Neural crest cell (in vitro differentiated cells): Measurements from ENCODE around the gene FRMD4A. TPM values are rescaled to one million over a fixed set of nuclear protein-coding genes. Genes with fewer than 3 reads are reported as not detected.

ENCODE experiments used
- DNase-seq: peaks from one replicate; pipeline ENCODE4 v3.0.0; 2021; ENCODE audit warnings: low read depth, mixed read lengths, low spot score
- H3K27ac Mint-ChIP-seq: one replicate; pipeline ENCODE4 v1.8.0; 2021; ENCODE audit warnings: mild to moderate bottlenecking, mixed read lengths; ENCODE audit not compliant: unreplicated experiment
- H3K27me3 Mint-ChIP-seq: 2 replicates; pipeline ENCODE4 v1.8.0; 2021; ENCODE audit warnings: low read depth, mild to moderate bottlenecking, mixed read lengths
- H3K36me3 Mint-ChIP-seq: 2 replicates; pipeline ENCODE4 v1.8.0; 2021; ENCODE audit warnings: low read depth, mild to moderate bottlenecking, mixed read lengths
- H3K4me1 Mint-ChIP-seq: 2 replicates; pipeline ENCODE4 v1.8.0; 2021; ENCODE audit warnings: mixed read lengths
- H3K4me3 Mint-ChIP-seq: one replicate; pipeline ENCODE4 v1.8.0; 2021; ENCODE audit warnings: mild to moderate bottlenecking, mixed read lengths
- H3K9me3 Mint-ChIP-seq: 2 replicates; pipeline ENCODE4 v1.8.0; 2021; ENCODE audit warnings: mixed read lengths
- total RNA-seq: library from RNA; stranded (reverse); gene quantifications from 2 replicates; pipeline ENCODE4 v1.2.1, GENCODE V29; 2021
- TF ChIP-seq, protein P1 (sequence below): fragments of 200-600 bp; sonication (generic); conservative IDR thresholded peaks from 2 replicates; pipeline ENCODE4 v1.5.0; 2021; ENCODE audit warnings: antibody characterized with exemption, mild to moderate bottlenecking

The FRMD4A gene
- total RNA-seq, 1 donor from 2014 or later = 65.3 TPM

DNA sequence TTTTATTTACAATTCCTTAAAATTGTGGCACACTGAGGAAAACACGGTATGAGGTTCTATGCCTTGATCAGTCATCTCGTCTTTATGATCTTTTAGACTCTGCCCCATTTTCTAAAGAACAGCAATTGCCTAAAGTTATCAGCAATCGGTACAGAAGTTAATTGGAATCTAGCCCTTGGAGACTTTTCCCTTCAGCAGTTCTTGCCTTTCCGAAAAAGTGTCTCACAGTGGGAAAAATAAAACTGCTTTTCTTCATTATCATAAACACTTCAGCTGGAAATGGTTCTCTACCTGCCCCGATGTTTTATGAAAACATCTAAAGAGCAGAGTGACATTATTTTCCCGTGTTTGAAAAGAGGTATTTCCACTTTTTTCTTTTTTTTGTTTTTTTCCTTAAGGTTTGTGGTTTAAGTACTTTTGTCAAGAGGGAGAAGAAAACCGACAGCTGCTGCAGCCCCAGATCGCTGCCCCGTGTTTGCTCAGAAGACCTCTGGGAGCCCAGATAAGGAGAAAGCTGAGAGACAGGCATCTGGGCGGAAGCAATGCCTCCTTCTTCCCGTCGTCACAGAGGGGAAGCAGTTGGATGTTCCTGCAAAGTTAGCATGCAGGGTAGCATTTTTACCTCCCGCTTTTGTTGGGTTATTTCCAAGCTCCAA is 149.7 kb downstream of the FRMD4A start:
- Mint-ChIP-seq H3K9me3 (peaks cover 8% of the 10 kb centered on the region), H3K27ac (no peak overlapping the region), H3K36me3 (no peaks in the 10 kb centered on the region), H3K4me1 (peaks cover 18% of the 10 kb centered on the region), H3K27me3 (peaks cover 6% of the 10 kb centered on the region), H3K4me3 (no peak overlapping the region)
- TF ChIP-seq, protein P1, sequence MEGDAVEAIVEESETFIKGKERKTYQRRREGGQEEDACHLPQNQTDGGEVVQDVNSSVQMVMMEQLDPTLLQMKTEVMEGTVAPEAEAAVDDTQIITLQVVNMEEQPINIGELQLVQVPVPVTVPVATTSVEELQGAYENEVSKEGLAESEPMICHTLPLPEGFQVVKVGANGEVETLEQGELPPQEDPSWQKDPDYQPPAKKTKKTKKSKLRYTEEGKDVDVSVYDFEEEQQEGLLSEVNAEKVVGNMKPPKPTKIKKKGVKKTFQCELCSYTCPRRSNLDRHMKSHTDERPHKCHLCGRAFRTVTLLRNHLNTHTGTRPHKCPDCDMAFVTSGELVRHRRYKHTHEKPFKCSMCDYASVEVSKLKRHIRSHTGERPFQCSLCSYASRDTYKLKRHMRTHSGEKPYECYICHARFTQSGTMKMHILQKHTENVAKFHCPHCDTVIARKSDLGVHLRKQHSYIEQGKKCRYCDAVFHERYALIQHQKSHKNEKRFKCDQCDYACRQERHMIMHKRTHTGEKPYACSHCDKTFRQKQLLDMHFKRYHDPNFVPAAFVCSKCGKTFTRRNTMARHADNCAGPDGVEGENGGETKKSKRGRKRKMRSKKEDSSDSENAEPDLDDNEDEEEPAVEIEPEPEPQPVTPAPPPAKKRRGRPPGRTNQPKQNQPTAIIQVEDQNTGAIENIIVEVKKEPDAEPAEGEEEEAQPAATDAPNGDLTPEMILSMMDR = no peak
- no peak for DNase-seq

DNA sequence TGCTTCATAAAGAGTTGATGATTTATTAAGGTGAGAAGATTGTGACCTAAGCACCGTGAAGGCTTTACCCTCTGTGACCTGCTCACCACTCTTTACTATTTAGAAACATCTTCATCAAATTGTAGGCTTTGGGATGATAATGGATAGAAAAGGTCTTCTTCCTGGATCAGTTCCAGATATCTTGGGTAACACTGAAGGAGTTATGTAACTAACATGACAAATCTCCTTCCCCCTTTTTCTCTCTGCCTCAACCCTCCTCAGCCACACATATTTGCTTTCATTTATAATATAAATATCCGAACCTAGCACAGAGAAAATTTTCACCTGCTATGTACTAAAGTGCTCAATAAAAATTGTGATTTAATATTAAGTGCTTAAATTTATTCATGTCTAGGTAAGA is 151.5 kb downstream of the FRMD4A start:
- Mint-ChIP-seq H3K9me3 (no peaks in the 10 kb centered on the region), H3K4me1 (peaks cover 7% of the 10 kb centered on the region), H3K27ac (no peak overlapping the region), H3K36me3 (no peaks in the 10 kb centered on the region), H3K27me3 (peaks cover 2% of the 10 kb centered on the region), H3K4me3 (peak overlapping the region; percentile 22)
- DNase-seq = no peak
- TF ChIP-seq, protein P1 = no peak

DNA sequence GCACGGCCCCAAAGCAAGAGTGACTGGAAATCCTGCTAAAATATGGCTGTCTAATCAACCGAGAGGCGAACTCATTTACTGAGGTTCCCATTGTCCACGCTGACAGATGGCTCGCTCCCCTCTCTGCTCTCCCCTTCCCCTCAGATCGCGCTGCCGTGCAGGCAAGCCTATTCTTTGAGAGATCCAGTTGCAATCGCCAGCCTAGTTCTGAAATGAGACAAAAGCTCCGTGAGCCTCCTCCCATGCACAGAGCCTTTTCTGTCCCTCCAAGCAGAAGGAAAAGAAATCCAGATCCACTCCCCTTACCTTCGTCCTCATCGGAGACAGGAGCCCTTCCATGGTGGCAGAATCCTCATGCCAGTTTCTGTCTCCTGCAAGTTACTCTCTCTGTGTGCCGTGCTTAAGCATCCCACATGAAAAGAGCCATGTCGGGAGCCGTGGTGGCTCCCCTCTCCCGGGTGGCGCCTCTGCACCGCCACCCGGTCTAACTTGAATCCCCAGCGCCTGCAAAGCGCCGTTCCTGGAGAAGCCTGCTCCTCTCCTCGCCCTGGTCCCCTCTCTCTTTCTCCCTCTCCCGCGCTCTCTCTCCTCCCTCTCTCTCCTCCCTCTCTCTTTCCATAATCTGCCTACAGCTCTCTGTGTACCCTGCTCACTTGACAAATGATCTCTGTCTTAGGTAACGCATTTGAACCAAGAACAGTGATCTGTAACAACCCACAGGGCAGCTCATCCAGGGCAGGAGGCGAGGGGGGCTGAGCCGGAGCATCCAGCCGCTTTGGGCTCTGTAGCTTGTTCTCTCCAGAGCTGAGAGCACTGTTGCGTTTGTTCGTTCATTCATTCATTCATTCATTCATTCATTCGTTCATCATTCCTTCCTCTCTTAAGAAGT is 156.8 kb downstream of the FRMD4A start:
- Mint-ChIP-seq H3K9me3 (no peaks in the 10 kb centered on the region), H3K27ac (peak overlapping the region; percentile 79), H3K36me3 (no peaks in the 10 kb centered on the region), H3K27me3 (no peaks in the 10 kb centered on the region), H3K4me3 (peak overlapping the region; percentile 95), H3K4me1 (peaks cover 49% of the 10 kb centered on the region)
- peak; percentile 27 for DNase-seq
- TF ChIP-seq, protein P1 = no peak

DNA sequence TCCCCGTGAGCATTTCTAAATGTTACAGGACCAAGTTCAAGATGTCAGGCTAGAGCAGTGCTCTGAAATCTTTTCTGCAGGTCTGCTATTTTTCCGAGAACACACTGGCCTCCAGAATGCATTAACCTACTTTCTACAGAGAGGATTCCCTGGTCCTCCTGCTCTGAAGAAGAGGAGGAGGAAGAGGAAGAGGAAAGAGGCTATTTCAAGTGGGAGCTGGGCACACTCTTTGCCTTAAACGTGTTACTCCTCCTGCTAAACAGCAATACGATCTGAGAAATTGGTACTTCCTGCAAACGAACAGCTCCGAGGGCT is 157.4 kb downstream of the FRMD4A start:
- no peak for DNase-seq
- no peaks in the 10 kb centered on the region for H3K27me3 Mint-ChIP-seq
- no peaks in the 10 kb centered on the region for H3K36me3 Mint-ChIP-seq
- H3K4me3 Mint-ChIP-seq = peak overlapping the region; percentile 95
- no peaks in the 10 kb centered on the region for H3K9me3 Mint-ChIP-seq
- peaks cover 55% of the 10 kb centered on the region for H3K4me1 Mint-ChIP-seq
- H3K27ac Mint-ChIP-seq = peak overlapping the region; percentile 79
- TF ChIP-seq, protein P1 = no peak

DNA sequence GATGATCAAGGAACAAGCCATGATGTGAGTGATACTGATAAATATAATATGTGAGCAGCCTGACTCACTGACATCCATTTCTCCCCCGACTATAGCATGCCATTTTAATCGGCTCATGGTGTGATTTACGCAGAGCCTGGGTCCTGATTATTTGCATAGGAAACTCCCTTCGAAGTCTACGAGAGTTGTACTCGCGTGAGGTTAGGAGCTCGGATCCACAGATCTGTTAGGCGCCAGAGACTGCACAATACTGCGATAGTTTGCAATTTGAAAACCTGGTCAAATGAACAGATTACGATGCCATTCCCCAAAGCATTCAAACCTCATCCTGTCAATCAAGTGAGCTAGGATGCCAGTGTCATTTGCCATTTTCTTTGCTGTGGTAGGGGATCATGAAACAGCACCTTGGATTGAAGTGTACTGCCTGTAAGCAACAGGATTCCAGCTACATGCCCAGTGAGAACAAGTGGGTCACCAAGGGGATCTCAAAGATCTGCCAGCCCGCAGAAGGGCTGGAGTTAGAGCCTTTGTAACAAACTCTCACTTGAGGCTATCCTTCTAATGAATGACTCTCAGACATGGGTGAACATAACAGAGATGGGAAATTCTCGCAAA is 158.3 kb downstream of the FRMD4A start:
- no peak for DNase-seq
- TF ChIP-seq, protein P1 = no peak
- Mint-ChIP-seq H3K4me3 (peak overlapping the region; percentile 95), H3K36me3 (no peaks in the 10 kb centered on the region), H3K4me1 (peaks cover 64% of the 10 kb centered on the region), H3K9me3 (no peaks in the 10 kb centered on the region), H3K27me3 (no peaks in the 10 kb centered on the region), H3K27ac (peak overlapping the region; percentile 8)
